NT2/D1 (cell line): ENCODE data around the gene CLPTM1.

ENCODE experiments used
- DNase-seq: peaks from one replicate; pipeline ENCODE4 v3.0.0-alpha.2; 2011; ENCODE audit warnings: low read depth, low spot score
- H3K27me3 ChIP-seq: 2 replicates; pipeline ENCODE4 v1.6.0; 2011; ENCODE audit warnings: mild to moderate bottlenecking; ENCODE audit not compliant: insufficient read length, insufficient read depth
- H3K36me3 ChIP-seq: 2 replicates; pipeline ENCODE4 v1.6.1; 2011; ENCODE audit warnings: mild to moderate bottlenecking, low read length, mixed read lengths; ENCODE audit not compliant: insufficient read depth, insufficient read length
- H3K4me1 ChIP-seq: 2 replicates; pipeline ENCODE4 v1.5.1; 2011; ENCODE audit not compliant: insufficient read depth, insufficient read length
- H3K4me3 ChIP-seq: 2 replicates; pipeline ENCODE4 v1.5.1; 2011; ENCODE audit warnings: low read depth; ENCODE audit not compliant: insufficient read length
- H3K9ac ChIP-seq: 2 replicates; pipeline ENCODE4 v1.6.0; 2011; ENCODE audit warnings: low read depth; ENCODE audit not compliant: insufficient read length
- H3K9me3 ChIP-seq: 2 replicates; pipeline ENCODE4 v1.5.1; 2011; ENCODE audit warnings: mild to moderate bottlenecking, low read length; ENCODE audit not compliant: insufficient read depth
- SUZ12 ChIP-seq: IDR thresholded peaks from 2 replicates; pipeline ENCODE4 v1.6.1; 2011; ENCODE audit not compliant: insufficient read length, insufficient read depth; ENCODE audit errors: extremely low read depth
- YY1 ChIP-seq: IDR thresholded peaks from 2 replicates; pipeline ENCODE4 v1.6.1; 2011; ENCODE audit not compliant: insufficient read length, insufficient read depth
- ZNF274 ChIP-seq: IDR thresholded peaks from 2 replicates; pipeline ENCODE4 v1.6.1; 2011; ENCODE audit warnings: mild to moderate bottlenecking, low read depth, low read length

Gene CLPTM1

GRCh38 chr19:45038931-45039893 is 84.0 kb downstream of the CLPTM1 start, which contains the start of gene CLASRP:
CLASRP (plus strand) TSS chr19:45039045; CDS start chr19:45040213, 1,168 bp downstream.
- TF ChIP-seq ZNF274 (no peak), YY1 (no peak)
- H3K9ac ChIP-seq = peak within 1 kb of the TSS; percentile 93
- H3K4me3 ChIP-seq = peak within 1 kb of the TSS; percentile 97
- H3K4me1 ChIP-seq = peaks cover 9% of the 10 kb centered on the region
- no peaks in the 10 kb centered on the region for H3K9me3 ChIP-seq
- peaks cover 53% of the 10 kb centered on the region for H3K36me3 ChIP-seq
- peak; percentile 66 for DNase-seq
- no peaks in the 10 kb centered on the region for H3K27me3 ChIP-seq

GRCh38 chr19:45040059-45040771 is 85.0 kb downstream of the CLPTM1 start:
- Histone ChIP-seq H3K27me3 (no peaks in the 10 kb centered on the region), H3K36me3 (peaks cover 55% of the 10 kb centered on the region), H3K9me3 (no peaks in the 10 kb centered on the region), H3K4me3 (peak overlapping the region; percentile 97), H3K9ac (peak overlapping the region; percentile 6), H3K4me1 (peaks cover 9% of the 10 kb centered on the region)
- no peak for TF ChIP-seq SUZ12
- TF ChIP-seq ZNF274 = no peak
- TF ChIP-seq YY1 = no peak
- no peak for DNase-seq

DNA sequence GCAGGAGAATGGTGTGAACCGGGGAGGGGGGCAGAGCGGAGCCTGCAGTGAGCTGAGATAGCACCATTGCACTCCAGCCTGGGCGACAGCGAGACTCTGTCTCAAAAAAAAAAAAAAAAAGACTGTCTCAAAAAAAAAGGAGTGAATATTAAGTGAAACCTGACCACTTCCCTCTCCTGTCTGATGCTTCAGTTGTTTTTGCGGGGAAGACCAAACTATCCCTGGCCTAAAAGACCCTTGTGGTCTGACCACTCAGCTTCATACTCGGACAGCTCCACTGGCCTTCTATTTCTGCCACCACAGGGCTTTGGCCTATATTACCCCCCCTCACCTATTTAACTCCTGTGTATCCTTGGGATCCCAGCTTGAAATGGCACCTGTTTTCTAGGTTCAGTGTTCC is 85.9 kb downstream of the CLPTM1 start:
- Histone ChIP-seq H3K4me1 (peaks cover 9% of the 10 kb centered on the region), H3K9ac (no peak overlapping the region), H3K36me3 (peaks cover 57% of the 10 kb centered on the region), H3K9me3 (no peaks in the 10 kb centered on the region), H3K4me3 (no peak overlapping the region), H3K27me3 (no peaks in the 10 kb centered on the region)
- no peak for TF ChIP-seq YY1
- TF ChIP-seq SUZ12 = no peak
- TF ChIP-seq ZNF274 = no peak
- DNase-seq = no peak
